ENCODE measurements around the gene LY9. TPM values are rescaled to one million over a fixed set of nuclear protein-coding genes. Genes with fewer than 3 reads are reported as not detected.

Gene LY9
- total RNA-seq, 2 experiments from 2014 or later = 1.3 to 8.0 TPM

- Mint-ChIP-seq H3K9me3 (ENCODE audit: low read depth) (no peaks in the 10 kb centered on the region), H3K36me3 (peaks cover 41% of the 10 kb centered on the region), H3K27me3 (no peaks in the 10 kb centered on the region), H3K4me1 (peaks cover 61% of the 10 kb centered on the region), H3K4me3 (no peak overlapping the region), H3K27ac (peak overlapping the region; percentile 98)
- CTCF ChIA-PET = interaction anchor here (0.8 to 7.2 kb wide), 35 partner anchors 9 to 390 kb away, joined by 3 to 270 read pairs (median 6); partner anchors contain the start of genes CD244, ITLN1, ITLN2 and LY9
- ATAC-seq (no peak), DNase-seq (no peak)
Observed at GRCh38 chr1:160835751-160836150, 39.8 kb downstream of the LY9 start.

- Mint-ChIP-seq H3K27ac (peak overlapping the region; percentile 98), H3K4me3 (no peak overlapping the region), H3K4me1 (peaks cover 61% of the 10 kb centered on the region), H3K27me3 (no peaks in the 10 kb centered on the region), H3K9me3 (ENCODE audit: low read depth) (no peaks in the 10 kb centered on the region), H3K36me3 (peaks cover 45% of the 10 kb centered on the region)
- no peak for DNase-seq
- CTCF ChIA-PET = interaction anchor here (0.7 to 7.2 kb wide), 33 partner anchors 10 to 304 kb away, joined by 3 to 270 read pairs (median 7); partner anchors contain the start of genes CD244, ITLN1, ITLN2 and KLHDC9
- ATAC-seq = no peak
Observed at GRCh38 chr1:160836561-160836960, 40.6 kb downstream of the LY9 start.

- CTCF ChIA-PET = interaction anchor here (0.8 to 7.2 kb wide), 39 partner anchors 10 to 261 kb away, joined by 3 to 270 read pairs (median 6); partner anchors contain the start of genes ARHGAP30, CD244, ITLN1 and ITLN2
- H3K27me3 Mint-ChIP-seq = no peaks in the 10 kb centered on the region
- H3K4me1 Mint-ChIP-seq = peaks cover 63% of the 10 kb centered on the region
- H3K27ac Mint-ChIP-seq = peak overlapping the region; percentile 98
- DNase-seq (no peak), ATAC-seq (no peak)
- H3K9me3 Mint-ChIP-seq (ENCODE audit: low read depth) = no peaks in the 10 kb centered on the region
- peaks cover 47% of the 10 kb centered on the region for H3K36me3 Mint-ChIP-seq
- no peak overlapping the region for H3K4me3 Mint-ChIP-seq
Observed at GRCh38 chr1:160836981-160837557, 41.1 kb downstream of the LY9 start.

- Mint-ChIP-seq H3K4me3 (peak overlapping the region; percentile 30), H3K4me1 (peaks cover 69% of the 10 kb centered on the region), H3K27me3 (no peaks in the 10 kb centered on the region), H3K27ac (peak overlapping the region; percentile 98), H3K36me3 (peaks cover 47% of the 10 kb centered on the region), H3K9me3 (ENCODE audit: low read depth) (no peaks in the 10 kb centered on the region)
- CTCF ChIA-PET = interaction anchor here (0.8 to 7.2 kb wide), 35 partner anchors 9 to 260 kb away, joined by 3 to 270 read pairs (median 7); partner anchors contain the start of genes ARHGAP30, CD244, ITLN1 and ITLN2
- DNase-seq = peak; percentile 96
- peak; percentile 91 for ATAC-seq
Observed at GRCh38 chr1:160837558-160838205, 41.7 kb downstream of the LY9 start.

- CTCF ChIA-PET = interaction anchor here (0.6 to 7.2 kb wide), 12 partner anchors 8 to 387 kb away, joined by 3 to 270 read pairs (median 23); partner anchors contain the start of genes CD244, ITLN2, KLHDC9 and LY9
- DNase-seq (peak; percentile 70), ATAC-seq (no peak)
- no peaks in the 10 kb centered on the region for H3K27me3 Mint-ChIP-seq
- H3K36me3 Mint-ChIP-seq = peaks cover 47% of the 10 kb centered on the region
- peak overlapping the region; percentile 98 for H3K27ac Mint-ChIP-seq
- H3K4me3 Mint-ChIP-seq = peak overlapping the region; percentile 30
- H3K4me1 Mint-ChIP-seq = peaks cover 75% of the 10 kb centered on the region
- no peaks in the 10 kb centered on the region for H3K9me3 Mint-ChIP-seq (ENCODE audit: low read depth)
Observed at GRCh38 chr1:160838888-160839287, 42.9 kb downstream of the LY9 start.

GRCh38 chr1:160839746-160840145 is 43.8 kb downstream of the LY9 start:
- CTCF ChIA-PET = interaction anchor here (0.8 to 7.2 kb wide), 10 partner anchors 16 to 164 kb away, joined by 3 to 270 read pairs (median 4); partner anchors contain the start of genes CD244, ITLN2 and LY9
- Mint-ChIP-seq H3K4me1 (peaks cover 76% of the 10 kb centered on the region), H3K36me3 (peaks cover 49% of the 10 kb centered on the region), H3K9me3 (ENCODE audit: low read depth) (no peaks in the 10 kb centered on the region), H3K27ac (peak overlapping the region; percentile 1), H3K27me3 (no peaks in the 10 kb centered on the region), H3K4me3 (no peak overlapping the region)
- DNase-seq (no peak), ATAC-seq (no peak)

GRCh38 chr1:160841079-160841478 is 45.1 kb downstream of the LY9 start:
- no peaks in the 10 kb centered on the region for H3K27me3 Mint-ChIP-seq
- no peak overlapping the region for H3K27ac Mint-ChIP-seq
- ATAC-seq (no peak), DNase-seq (no peak)
- peaks cover 74% of the 10 kb centered on the region for H3K4me1 Mint-ChIP-seq
- CTCF ChIA-PET = interaction anchor here (0.9 to 6.7 kb wide), 4 partner anchors 21 to 113 kb away, joined by 3 to 85 read pairs (median 4); partner anchors contain the start of genes CD244 and ITLN2
- peaks cover 3% of the 10 kb centered on the region for H3K9me3 Mint-ChIP-seq (ENCODE audit: low read depth)
- H3K36me3 Mint-ChIP-seq = peaks cover 52% of the 10 kb centered on the region
- H3K4me3 Mint-ChIP-seq = no peak overlapping the region

- Mint-ChIP-seq H3K36me3 (peaks cover 75% of the 10 kb centered on the region), H3K4me1 (peaks cover 51% of the 10 kb centered on the region), H3K9me3 (ENCODE audit: low read depth) (peaks cover 3% of the 10 kb centered on the region), H3K27me3 (no peaks in the 10 kb centered on the region), H3K27ac (peak overlapping the region; percentile 41), H3K4me3 (no peak overlapping the region)
- ATAC-seq (no peak), DNase-seq (peak; percentile 65)
- CTCF ChIA-PET = interaction anchor here (0.8 to 2.7 kb wide), 8 partner anchors 10 to 253 kb away, joined by 3 to 12 read pairs (median 4); partner anchors contain the start of genes CD244 and ITLN2
Observed at GRCh38 chr1:160844447-160845232, 48.7 kb downstream of the LY9 start.

- no peak for DNase-seq
- Mint-ChIP-seq H3K27me3 (no peaks in the 10 kb centered on the region), H3K9me3 (ENCODE audit: low read depth) (peaks cover 3% of the 10 kb centered on the region), H3K4me3 (no peak overlapping the region), H3K27ac (no peak overlapping the region), H3K4me1 (peaks cover 53% of the 10 kb centered on the region), H3K36me3 (peaks cover 68% of the 10 kb centered on the region)
- ATAC-seq = no peak
- CTCF ChIA-PET = interaction anchor here (1.0 to 3.1 kb wide), 6 partner anchors 9 to 108 kb away, joined by 3 to 12 read pairs (median 4); partner anchors contain the start of gene ITLN2
Observed at GRCh38 chr1:160846281-160846680, 50.3 kb downstream of the LY9 start.

GRCh38 chr1:160850541-160850940 is 54.6 kb downstream of the LY9 start:
- Mint-ChIP-seq H3K36me3 (peaks cover 60% of the 10 kb centered on the region), H3K9me3 (ENCODE audit: low read depth) (peaks cover 6% of the 10 kb centered on the region), H3K27me3 (no peaks in the 10 kb centered on the region), H3K4me1 (peaks cover 35% of the 10 kb centered on the region), H3K4me3 (no peak overlapping the region), H3K27ac (no peak overlapping the region)
- ATAC-seq (no peak), DNase-seq (no peak)
- CTCF ChIA-PET = interaction anchor here (0.7 to 1.5 kb wide), 7 partner anchors 27 to 169 kb away, joined by 3 to 5 read pairs (median 3); partner anchors contain the start of gene ITLN2

- Mint-ChIP-seq H3K36me3 (peaks cover 56% of the 10 kb centered on the region), H3K4me1 (peaks cover 34% of the 10 kb centered on the region), H3K27ac (no peak overlapping the region), H3K9me3 (ENCODE audit: low read depth) (peaks cover 6% of the 10 kb centered on the region), H3K4me3 (no peak overlapping the region), H3K27me3 (no peaks in the 10 kb centered on the region)
- ATAC-seq (no peak), DNase-seq (peak; percentile 28)
- CTCF ChIA-PET = interaction anchor here (1.0 to 1.5 kb wide), 5 partner anchors 26 to 169 kb away, joined by 3 to 5 read pairs (median 3); no protein-coding TSS in a partner anchor
Observed at GRCh38 chr1:160850993-160851392, 55.0 kb downstream of the LY9 start.

GRCh38 chr1:160853014-160853413 is 57.0 kb downstream of the LY9 start:
- Mint-ChIP-seq H3K4me1 (peaks cover 30% of the 10 kb centered on the region), H3K27ac (no peak overlapping the region), H3K4me3 (no peak overlapping the region), H3K27me3 (no peaks in the 10 kb centered on the region), H3K36me3 (peaks cover 41% of the 10 kb centered on the region), H3K9me3 (ENCODE audit: low read depth) (peaks cover 6% of the 10 kb centered on the region)
- CTCF ChIA-PET = interaction anchor here (0.8 to 6.2 kb wide), 8 partner anchors 9 to 137 kb away, joined by 3 to 38 read pairs (median 8); partner anchors contain the start of genes CD244 and ITLN2
- ATAC-seq (no peak), DNase-seq (no peak)
